Colonic mucosa (tissue), 4 donors: ENCODE data around the gene NTM. TPM values are rescaled to one million over a fixed set of nuclear protein-coding genes. Genes with fewer than 3 reads are reported as not detected.

Source experiments
- DNase-seq: peaks from one replicate; pipeline ENCODE4 v3.0.0-alpha.2; 2020
- H3K27ac ChIP-seq: fragments of 200-600 bp; one replicate; pipeline ENCODE4 v1.8.0; 2021
- H3K27me3 ChIP-seq: fragments of 200-600 bp; one replicate; pipeline ENCODE4 v1.8.0; 2021
- H3K36me3 ChIP-seq: fragments of 200-600 bp; one replicate; pipeline ENCODE4 v1.8.0; 2021
- H3K4me1 ChIP-seq: fragments of 200-600 bp; one replicate; pipeline ENCODE4 v1.8.0; 2021; ENCODE audit warnings: mild to moderate bottlenecking
- H3K4me3 ChIP-seq: fragments of 200-600 bp; one replicate; pipeline ENCODE4 v1.8.0; 2021
- H3K9ac ChIP-seq, 2 donors: one replicate each; pipeline ENCODE4 v1.7.0; 2013; ENCODE audit warnings: control low read depth in 2 of 2, low read depth in 2 of 2, low read length in 2 of 2
- H3K9me3 ChIP-seq: fragments of 200-600 bp; one replicate; pipeline ENCODE4 v1.8.0; 2021
- CTCF ChIP-seq: fragments of 200-600 bp; IDR thresholded peaks from one replicate; pipeline ENCODE4 v1.8.0; 2022; ENCODE audit warnings: antibody characterized with exemption, mild to moderate bottlenecking
- intact Hi-C: fragments of 100-400 bp; cut with DNase I; formaldehyde crosslinking; loops from one replicate; pipeline ENCODE4 v1.14.1; 2022
- total RNA-seq, 2 donors: library from RNA; stranded (reverse); fragmentation: NEBNext Ultra II Directional in 1 of 2; extraction: Animal tissue kit (Norgen Biotek cat#: 25700) in 1 of 2; gene quantifications; one replicate each; pipeline ENCODE4 v1.2.1, GENCODE V29; 2021
- donor health status: healthy.
- donor health status: DM: no; HTN: no; CAD: no.
- donor health status: DM: no; HTN: no; CAD: no.

Gene NTM
- total RNA-seq, 2 donors from 2014 or later, result 1.6 to 2.8 TPM

GRCh38 chr11:131880976-131881375 lies 510.6 kb downstream of the NTM start:
- Histone ChIP-seq H3K4me3 (no peak overlapping the region), H3K27me3 (no peaks in the 10 kb centered on the region), H3K36me3 (no peaks in the 10 kb centered on the region), H3K27ac (no peak overlapping the region), H3K9ac (no peak overlapping the region), H3K4me1 (no peaks in the 10 kb centered on the region), H3K9me3 (no peaks in the 10 kb centered on the region)
- DNase-seq, result no peak
- intact Hi-C loops, result no loop called here
- no peak for TF ChIP-seq CTCF

- no peaks in the 10 kb centered on the region for H3K27me3 ChIP-seq
- H3K9ac ChIP-seq, result no peak overlapping the region
- no peak for DNase-seq
- H3K4me1 ChIP-seq, result no peaks in the 10 kb centered on the region
- no peak overlapping the region for H3K27ac ChIP-seq
- no peak overlapping the region for H3K4me3 ChIP-seq
- no peaks in the 10 kb centered on the region for H3K9me3 ChIP-seq
- H3K36me3 ChIP-seq, result no peaks in the 10 kb centered on the region
- TF ChIP-seq CTCF, result no peak
- intact Hi-C loops, result no loop called here
Observed at GRCh38 chr11:131883332-131883731, 512.9 kb downstream of the NTM start.

- no peaks in the 10 kb centered on the region for H3K27me3 ChIP-seq
- H3K36me3 ChIP-seq, result no peaks in the 10 kb centered on the region
- H3K4me3 ChIP-seq, result no peak overlapping the region
- no peaks in the 10 kb centered on the region for H3K4me1 ChIP-seq
- H3K9ac ChIP-seq, result no peak overlapping the region
- intact Hi-C loops, result no loop called here
- no peaks in the 10 kb centered on the region for H3K9me3 ChIP-seq
- no peak overlapping the region for H3K27ac ChIP-seq
- no peak for TF ChIP-seq CTCF
- DNase-seq, result no peak
Observed at GRCh38 chr11:131884461-131885073, 514.2 kb downstream of the NTM start.

- Histone ChIP-seq H3K4me1 (no peaks in the 10 kb centered on the region), H3K27ac (no peak overlapping the region), H3K4me3 (no peak overlapping the region), H3K9ac (no peak overlapping the region), H3K27me3 (no peaks in the 10 kb centered on the region), H3K36me3 (no peaks in the 10 kb centered on the region), H3K9me3 (no peaks in the 10 kb centered on the region)
- TF ChIP-seq CTCF, result no peak
- intact Hi-C loops, result no loop called here
- no peak for DNase-seq
Observed at GRCh38 chr11:131885431-131885830, 515.0 kb downstream of the NTM start.

- TF ChIP-seq CTCF, result no peak
- no peaks in the 10 kb centered on the region for H3K9me3 ChIP-seq
- no peak overlapping the region for H3K4me3 ChIP-seq
- H3K27me3 ChIP-seq, result no peaks in the 10 kb centered on the region
- no peak overlapping the region for H3K9ac ChIP-seq
- intact Hi-C loops, result no loop called here
- no peaks in the 10 kb centered on the region for H3K36me3 ChIP-seq
- H3K27ac ChIP-seq, result no peak overlapping the region
- no peak for DNase-seq
- H3K4me1 ChIP-seq, result no peaks in the 10 kb centered on the region
Observed at GRCh38 chr11:131886201-131886600, 515.8 kb downstream of the NTM start.
